NCI-H2029 (cell line): Measurements from ENCODE around the gene ZNF761.
"Not testable (repeated sequence)": the region's sequence is repeated elsewhere in the genome, so short reads cannot be mapped to it uniquely, and the experiment has no call there.

Experiments used
- DNase-seq: peaks from one replicate; lab custom pipeline; 2025; lab: John Stamatoyannopoulos, UW

The ZNF761 gene

DNA sequence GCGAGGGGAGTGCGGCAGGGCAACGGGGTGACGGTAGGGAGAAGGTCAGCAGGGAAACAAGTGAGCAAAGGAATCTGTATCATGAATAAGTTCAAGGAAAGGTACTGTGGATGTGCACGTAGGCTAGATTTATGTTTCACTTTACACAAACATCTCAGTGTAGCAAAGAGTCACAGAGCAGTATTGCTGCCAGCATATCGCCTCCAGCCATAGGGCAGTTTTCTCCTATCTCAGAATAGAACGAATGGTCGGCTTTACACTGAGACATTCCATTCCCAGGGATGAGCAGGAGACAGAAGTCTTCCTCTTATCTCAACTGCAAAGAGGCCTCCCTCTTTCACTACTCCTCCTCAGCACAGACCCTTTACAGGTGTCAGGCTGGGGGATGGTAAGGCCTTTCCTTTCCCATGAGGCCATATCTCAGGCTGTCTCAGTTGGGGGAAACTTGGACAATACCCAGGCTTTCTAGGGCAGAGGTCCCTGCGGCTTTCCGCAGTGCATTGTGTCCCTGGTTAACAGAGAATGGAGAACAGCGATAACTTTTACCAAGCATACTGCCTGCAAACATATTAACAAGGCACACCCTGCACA lies 28.4 kb downstream of the ZNF761 start:
- not testable (repeated sequence) for DNase-seq

- no peak for DNase-seq
These were observed 30.1 kb downstream of the ZNF761 start for GRCh38 chr19:53461866-53462265.

DNA sequence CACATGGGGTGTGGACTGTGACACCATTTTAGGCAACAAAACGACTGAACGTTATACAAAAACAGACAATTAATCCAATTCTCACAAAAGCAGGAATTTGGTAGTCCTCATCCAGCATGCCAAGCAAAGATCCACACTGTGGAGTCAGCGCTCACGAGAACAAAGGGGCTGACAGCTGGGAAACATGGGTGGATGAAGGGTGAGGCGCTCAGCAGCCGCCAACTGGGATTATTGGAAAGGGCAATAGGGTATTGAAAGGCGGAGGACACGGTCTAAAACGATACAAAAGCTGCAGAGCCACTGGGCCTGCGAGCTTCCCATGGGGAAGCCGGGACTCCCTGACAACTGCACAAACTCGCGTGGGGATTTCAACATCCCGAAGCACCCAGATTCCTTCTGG lies 31.1 kb downstream of the ZNF761 start:
- DNase-seq, result no peak

GRCh38 chr19:53463263-53463662 lies 31.5 kb downstream of the ZNF761 start:
- no peak for DNase-seq

- DNase-seq, result peak; percentile 32
These were observed 35.1 kb downstream of the ZNF761 start for GRCh38 chr19:53466726-53467484.

- DNase-seq, result peak; percentile 75
These were observed 35.9 kb downstream of the ZNF761 start, which contains the start of gene ZNF813 for GRCh38 chr19:53467485-53468262. ZNF813 (plus strand) TSS chr19:53467733; CDS start chr19:53483823, 16,090 bp downstream.

- DNase-seq, result not testable (repeated sequence)
These were observed 36.8 kb downstream of the ZNF761 start for GRCh38 chr19:53468628-53469027.

- DNase-seq, result no peak
These were observed 40.1 kb downstream of the ZNF761 start for GRCh38 chr19:53471916-53472315.

GRCh38 chr19:53474832-53475231 lies 43.0 kb downstream of the ZNF761 start:
- not testable (repeated sequence) for DNase-seq

GRCh38 chr19:53475470-53475869 lies 43.7 kb downstream of the ZNF761 start:
- DNase-seq, result not testable (repeated sequence)

- DNase-seq, result not testable (repeated sequence)
These were observed 52.0 kb downstream of the ZNF761 start for GRCh38 chr19:53483751-53484150.

GRCh38 chr19:53485046-53486004 lies 53.5 kb downstream of the ZNF761 start:
- no peak for DNase-seq

DNA sequence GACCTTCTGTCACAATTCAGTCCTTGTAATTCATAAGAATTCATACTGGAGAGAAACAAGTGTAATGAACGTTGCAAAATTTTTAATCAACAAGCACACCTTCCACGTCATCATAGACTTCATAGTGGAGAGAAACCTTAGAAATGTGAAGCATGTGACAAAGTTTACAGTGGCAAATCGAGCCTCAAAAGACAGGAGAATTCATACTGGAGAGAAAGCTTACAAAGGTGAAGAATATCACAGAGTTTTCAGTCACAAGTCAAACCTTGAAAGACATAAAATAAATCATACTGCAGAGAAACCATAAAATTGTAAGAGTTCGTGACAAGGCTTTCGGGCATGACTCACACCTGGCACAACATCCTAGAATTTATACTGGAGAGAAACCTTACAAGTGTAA lies 60.4 kb downstream of the ZNF761 start:
- no peak for DNase-seq

DNA sequence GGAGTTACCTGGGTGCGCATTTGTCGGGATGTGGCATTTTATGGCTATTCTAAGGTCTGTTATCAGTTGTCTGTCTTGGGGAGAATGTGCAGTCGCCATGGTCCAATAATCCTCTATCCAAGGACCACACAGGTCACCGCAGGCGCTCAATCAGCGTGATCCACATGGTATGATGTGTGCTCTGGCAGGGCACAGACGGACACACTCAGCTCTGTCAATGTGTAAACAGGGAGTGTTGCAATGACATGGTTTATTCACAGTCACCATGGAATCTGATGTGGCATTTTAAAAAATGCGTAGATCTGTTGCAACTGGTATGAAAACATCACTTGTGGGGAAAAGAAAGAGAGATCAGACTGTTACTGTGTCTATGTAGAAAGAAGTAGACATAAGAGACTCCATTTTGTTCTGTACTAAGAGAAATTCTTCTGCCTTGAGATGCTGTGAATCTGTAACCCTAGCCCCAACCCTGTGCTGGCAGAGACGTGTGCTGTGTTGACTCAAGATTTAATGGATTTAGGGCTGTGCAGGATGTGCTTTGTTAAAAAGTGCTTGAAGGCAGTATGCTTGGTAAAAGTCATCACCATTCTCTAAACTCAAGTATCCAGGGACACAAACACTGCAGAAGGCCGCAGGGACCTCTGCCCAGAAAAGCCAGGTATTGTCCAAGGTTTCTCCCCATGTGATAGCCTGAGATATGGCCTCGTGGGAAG lies 65.7 kb downstream of the ZNF761 start:
- not testable (repeated sequence) for DNase-seq

DNA sequence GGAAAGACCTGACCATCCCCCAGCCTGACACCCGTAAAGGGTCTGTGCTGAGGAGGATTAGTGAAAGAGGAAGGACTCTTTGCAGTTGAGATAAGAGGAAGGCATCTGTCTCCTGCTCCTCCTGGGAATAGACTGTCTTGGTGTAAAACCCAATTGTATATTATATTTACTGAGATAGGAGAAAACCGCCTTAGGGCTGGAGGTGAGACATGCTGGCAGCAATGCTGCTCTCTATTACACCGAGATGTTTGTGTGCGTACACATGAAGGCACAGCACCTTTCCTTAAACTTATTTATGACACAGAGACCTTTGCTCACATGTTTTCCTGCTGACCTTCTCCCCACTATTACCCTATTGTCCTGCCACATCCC lies 66.2 kb downstream of the ZNF761 start:
- DNase-seq, result not testable (repeated sequence)

DNA sequence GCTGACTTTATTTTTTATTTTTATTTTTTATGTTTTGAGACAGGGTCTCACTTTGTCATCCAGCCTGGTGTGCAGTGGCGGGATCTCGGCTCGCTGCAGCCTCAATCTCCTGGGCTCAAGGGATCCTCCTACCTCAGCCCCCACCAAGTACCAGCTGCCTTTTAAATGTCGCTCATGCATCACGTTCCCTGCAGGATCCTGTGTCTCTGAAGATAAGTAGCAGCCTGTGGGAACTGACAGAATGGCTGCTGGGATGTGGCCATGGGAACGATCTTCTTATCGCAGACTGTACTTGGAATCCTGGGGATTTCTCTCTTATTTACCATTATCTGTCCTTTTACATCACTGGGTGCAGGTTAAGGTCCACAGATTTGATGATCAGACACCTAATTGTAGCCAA lies 71.4 kb downstream of the ZNF761 start:
- DNase-seq, result not testable (repeated sequence)

GRCh38 chr19:53503671-53504364 lies 72.0 kb downstream of the ZNF761 start:
- not testable (repeated sequence) for DNase-seq

DNA sequence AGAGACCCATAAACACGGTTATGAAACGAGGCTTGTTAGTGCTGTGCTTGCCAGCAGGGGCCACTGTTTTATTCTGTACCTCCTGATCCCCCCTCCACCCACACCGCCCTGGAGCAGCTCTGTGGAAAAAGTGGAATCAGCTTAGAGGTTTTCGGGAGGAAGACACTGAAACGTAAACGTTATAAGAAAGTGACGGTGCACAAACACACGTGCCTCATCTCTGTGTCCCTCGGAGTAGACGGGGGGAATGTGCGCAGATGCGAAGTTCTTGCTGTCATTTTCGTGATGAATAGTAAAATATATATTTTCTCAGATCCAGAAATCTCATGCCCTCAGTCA lies 72.5 kb downstream of the ZNF761 start:
- not testable (repeated sequence) for DNase-seq

GRCh38 chr19:53504885-53505284 lies 73.1 kb downstream of the ZNF761 start:
- DNase-seq, result no peak

- no peak for DNase-seq
These were observed 74.9 kb downstream of the ZNF761 start for GRCh38 chr19:53506728-53507127.
